ENCODE measurements around the gene BAAT. TPM values are rescaled to one million over a fixed set of nuclear protein-coding genes. Genes with fewer than 3 reads are reported as not detected.

The BAAT gene
- total and polyA plus RNA-seq, 2 of the 13 experiments (the other 11 are each of a cell fraction or from before 2014, with no cell fraction given) = 0.71 to 7.9 TPM

DNA sequence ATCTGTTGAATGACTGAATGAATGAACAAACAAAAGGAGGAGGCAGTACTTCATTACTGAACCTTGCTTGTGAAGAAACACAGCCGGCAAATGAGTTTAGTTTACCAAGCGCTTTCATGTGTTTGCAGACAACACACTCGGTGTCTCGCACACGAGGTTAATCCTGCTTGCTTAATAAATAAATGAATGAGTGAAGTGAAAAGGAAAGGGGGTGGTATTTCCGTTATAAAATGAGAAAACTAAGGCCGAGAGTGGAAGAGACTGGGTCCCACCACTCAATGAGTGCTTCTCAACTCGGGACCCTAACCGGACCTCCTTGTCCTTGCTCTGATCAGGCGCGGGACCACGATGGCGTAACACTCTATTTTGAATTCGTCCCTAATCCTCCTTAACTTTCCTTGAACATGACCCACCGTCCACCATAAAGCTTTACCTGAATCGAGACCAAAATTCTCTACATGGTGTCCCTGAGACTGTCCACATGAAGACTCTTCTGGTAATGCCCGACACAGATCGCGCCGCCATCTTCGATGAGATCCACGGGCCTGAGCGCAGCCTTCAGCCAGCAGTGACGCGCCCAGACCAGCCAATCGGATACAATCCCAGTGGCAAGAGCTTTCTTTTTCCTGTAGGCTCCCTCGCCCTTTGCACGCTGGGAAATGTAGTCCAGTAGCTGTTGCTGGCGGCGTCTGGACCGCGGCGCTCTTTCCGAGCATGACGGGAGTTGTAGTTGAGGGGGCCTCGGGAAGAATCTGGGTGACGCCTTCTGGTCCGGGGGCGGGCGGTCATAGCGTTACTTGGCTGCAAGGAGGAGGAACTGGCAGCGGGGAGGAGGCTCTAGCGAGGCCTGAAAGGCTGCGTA, 13.5 kb upstream of the BAAT start, which contains the start of the genes MRPL50 and ZNF189 (continued):
- TF ChIP-seq ZBTB25 (CRISPR knock-in tag; IDR thresholded peaks at IDR 0.05) (peak; percentile 51; the same call in 1 of the 2 replicates), RELA (CRISPR knock-in tag; IDR thresholded peaks at IDR 0.05) (peak; percentile 37; the same call in 1 of the 2 replicates), PTBP1 (IDR thresholded peaks at IDR 0.05; ENCODE audit: low read depth, low read length, poor library complexity, severe bottlenecking) (no peak), ZEB1 (IDR thresholded peaks at IDR 0.05; ENCODE audit: insufficient replicate concordance, low read depth) (no peak), CENPBD1 (CRISPR knock-in tag; IDR thresholded peaks at IDR 0.05; ENCODE audit: borderline replicate concordance, low read depth) (0 out of 2 replicates have a peak, but pooled peaks have one; percentile 53), RERE (CRISPR knock-in tag; IDR thresholded peaks at IDR 0.05; ENCODE audit: low read depth) (peak; percentile 72), ZBTB44 (CRISPR knock-in tag; IDR thresholded peaks at IDR 0.05) (peak; percentile 28; the same call in 1 of the 2 replicates), REST (IDR thresholded peaks at IDR 0.05; ENCODE audit: borderline replicate concordance in 1 of 2, low read depth in 1 of 2, low read length in 2 of 2) (peak in 1 of 2 experiments; percentile 70; a peak in 2 of 4 replicates), MIER3 (CRISPR knock-in tag; IDR thresholded peaks at IDR 0.05; ENCODE audit: borderline replicate concordance) (peak; percentile 86; the same call in 1 of the 2 replicates), CCAR2 (optimal IDR thresholded peaks at IDR 0.05; ENCODE audit: low read depth, low read length) (peak; percentile 18), ATF4 (CRISPR knock-in tag; IDR thresholded peaks at IDR 0.05) (peak in 1 of 2 experiments; percentile 86; a peak in 2 of 4 replicates), KMT2B (CRISPR knock-in tag; IDR thresholded peaks at IDR 0.05) (peak; percentile 96), MTA1 (CRISPR knock-in tag; IDR thresholded peaks at IDR 0.05; ENCODE audit: borderline replicate concordance) (0 out of 2 replicates have a peak, but pooled peaks have one; percentile 15)

Measured in HepG2 (cell line).